NCI-H2227 (cell line): ENCODE measurements around the gene CADM4.

Source experiments
- DNase-seq: peaks from one replicate; lab custom pipeline; 2025; ENCODE audit not compliant: unreplicated experiment; lab: John Stamatoyannopoulos, UW

CADM4 gene

GRCh38 chr19:43634872-43635560, 4.6 kb downstream of the CADM4 start:
- peak; percentile 39 for DNase-seq

- DNase-seq: no peak
These were observed 5.2 kb downstream of the CADM4 start for GRCh38 chr19:43634506-43634871.

DNA sequence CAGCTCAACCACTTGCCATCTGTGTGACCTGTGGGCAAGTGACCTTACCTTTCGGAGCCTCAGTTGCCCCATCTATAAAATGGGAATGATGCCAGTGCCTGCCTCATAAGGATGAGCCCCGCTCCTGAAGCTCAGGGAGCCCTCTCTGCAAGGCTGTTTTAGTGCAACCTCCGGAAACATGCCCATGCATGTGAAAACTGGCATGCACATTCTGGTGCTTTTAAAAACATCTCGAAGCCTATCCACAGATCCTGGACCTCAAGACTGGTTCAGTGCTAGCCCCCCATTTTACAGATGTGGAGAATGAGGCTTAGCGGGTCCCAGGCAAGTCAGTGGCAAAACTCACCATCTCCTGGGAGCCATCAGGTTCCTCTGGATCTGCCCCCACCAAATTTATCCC, 5.6 kb downstream of the CADM4 start:
- no peak for DNase-seq

- no peak for DNase-seq
These were observed 6.1 kb downstream of the CADM4 start for GRCh38 chr19:43633520-43633919.

DNA sequence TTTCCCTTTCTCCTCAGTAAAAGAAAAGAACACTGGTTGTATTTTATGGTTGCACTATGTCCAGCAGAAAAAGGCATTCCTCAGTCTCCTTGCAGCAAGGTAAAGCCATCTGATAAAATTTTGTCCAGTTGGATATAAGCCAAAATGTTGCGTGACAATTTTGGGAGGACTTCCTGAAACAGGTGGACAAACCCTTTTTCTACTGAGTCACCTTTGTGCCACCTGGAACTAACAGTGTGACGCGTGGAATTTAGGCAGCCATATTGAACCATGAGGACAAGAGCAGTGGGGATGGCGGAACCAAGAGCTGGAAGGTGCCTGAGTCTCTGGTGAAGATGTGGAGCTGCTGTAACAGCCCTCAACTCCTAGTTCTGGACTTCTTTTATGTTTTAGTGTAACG, 8.2 kb downstream of the CADM4 start:
- no peak for DNase-seq

DNA sequence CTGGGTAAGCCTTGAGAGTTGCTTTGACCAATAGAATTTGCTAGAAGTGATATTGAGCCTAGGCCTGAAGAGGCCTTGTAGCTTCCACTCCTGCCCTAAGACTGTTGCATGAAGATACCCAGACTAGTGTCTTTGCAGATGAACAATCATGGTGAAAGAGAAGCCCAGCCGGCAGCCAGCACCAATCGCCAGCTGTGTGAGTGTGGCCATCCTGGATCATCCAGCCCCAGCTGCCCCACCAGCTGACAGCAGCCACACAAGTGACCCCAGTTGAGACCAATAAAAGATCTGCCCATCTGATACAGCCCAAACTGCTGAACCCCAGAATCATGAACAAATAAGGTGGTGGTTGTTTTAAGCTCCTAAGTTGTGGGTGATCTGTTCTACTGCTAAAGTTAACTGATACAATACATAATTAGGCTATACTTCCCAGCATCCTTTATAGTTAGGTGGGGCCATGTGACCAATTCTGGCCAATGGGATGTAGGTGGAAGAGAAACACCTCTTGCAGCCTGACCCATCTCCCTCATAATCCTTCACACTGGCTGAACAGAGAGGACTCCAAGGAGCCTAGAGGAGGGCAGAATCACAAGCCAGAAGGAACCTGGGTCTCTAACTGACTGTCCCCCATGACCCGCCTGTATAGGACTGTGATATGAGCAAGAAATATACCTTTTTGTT, 10.9 kb downstream of the CADM4 start:
- DNase-seq: no peak

DNA sequence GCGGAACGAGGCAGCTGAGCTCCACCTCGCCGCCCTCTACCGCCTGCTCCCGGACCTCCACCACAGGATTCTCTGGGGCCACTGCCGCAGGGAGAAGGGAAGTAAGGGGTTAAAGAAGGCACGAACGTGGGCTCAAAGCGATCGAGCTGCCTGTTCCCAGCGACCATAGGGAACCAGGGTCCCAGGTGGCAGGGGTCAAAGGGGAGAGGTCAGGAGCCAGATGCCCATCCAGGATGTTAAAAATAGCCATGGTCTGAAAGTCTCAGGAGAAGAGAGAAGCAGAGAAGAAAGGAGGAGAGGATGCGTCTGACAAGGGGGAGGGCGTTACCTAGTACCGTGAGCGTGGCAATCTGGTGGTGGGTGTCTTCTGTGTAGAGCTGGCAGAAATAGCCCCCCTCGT, 12.8 kb downstream of the CADM4 start:
- no peak for DNase-seq

DNA sequence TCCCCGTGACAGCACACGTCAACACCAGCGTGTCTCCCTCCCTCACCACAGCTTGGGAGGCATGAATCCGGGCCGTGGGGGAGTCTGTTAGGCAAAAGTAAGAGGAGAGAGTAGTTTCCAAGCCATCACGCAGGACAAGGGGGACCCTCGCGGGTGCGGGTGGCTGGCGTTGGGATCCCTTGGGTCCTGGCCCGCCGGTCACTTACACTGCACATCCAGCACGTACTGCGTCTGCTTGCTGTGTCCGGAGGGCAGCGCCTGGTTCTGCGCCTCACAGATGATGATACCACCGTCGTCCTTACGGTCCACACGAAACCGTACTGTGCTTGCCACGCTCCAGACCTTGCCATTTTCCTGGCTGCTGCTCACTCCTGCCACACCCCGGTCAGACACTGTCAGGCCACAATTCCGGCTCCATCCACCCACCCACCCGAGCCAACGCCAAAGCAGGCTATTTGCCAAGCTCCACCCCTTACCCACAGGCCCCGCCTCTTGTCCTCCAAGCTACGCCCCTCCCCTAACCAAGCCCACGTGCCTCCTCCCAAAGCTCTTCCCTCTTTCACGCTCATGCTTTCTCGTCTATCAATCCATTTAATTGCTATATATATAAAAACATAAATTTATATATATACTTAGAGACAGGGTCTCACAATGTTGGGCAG, 13.6 kb downstream of the CADM4 start:
- DNase-seq: no peak

DNA sequence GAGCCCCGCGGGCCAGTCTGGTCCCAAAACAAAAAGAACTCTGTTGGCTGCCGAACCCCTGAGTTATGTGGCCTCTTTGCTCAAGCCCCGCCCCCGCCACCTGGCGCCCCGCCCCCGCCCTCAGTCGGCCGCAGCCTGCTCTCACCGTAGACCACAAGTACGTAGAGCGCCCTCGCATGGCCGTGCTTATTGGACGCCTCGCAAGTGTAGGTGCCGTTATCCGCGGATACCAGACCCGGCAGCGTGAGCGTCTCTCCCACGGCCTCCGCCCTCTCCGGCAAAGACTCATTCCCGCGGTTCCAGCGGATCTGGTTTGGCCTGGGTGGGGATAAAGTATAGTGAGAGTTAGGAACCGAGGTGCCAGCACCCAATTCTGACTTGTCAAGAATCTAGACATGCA, 14.7 kb downstream of the CADM4 start:
- no peak for DNase-seq

- DNase-seq: no peak
These were observed 15.6 kb downstream of the CADM4 start for GRCh38 chr19:43623889-43624670.

DNA sequence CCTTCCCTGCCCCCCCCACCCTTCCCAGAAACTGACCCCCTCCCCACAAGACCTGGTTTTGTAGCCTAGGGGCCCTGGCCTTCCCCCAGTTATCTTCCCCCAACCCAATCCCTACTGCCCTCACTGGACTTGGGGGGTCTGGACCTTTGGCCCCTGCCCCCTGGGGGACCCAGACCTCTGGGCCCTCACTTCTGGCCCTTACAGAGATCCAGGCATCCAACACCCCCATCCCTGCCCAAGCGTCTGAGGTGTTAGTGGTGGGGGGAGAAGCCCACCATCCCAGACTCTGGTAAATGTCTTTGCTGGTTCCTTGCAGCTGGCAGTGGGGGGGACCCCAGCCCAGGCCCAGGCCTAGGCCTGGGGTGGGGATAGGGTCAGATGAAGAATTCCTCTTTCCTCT, 16.7 kb downstream of the CADM4 start:
- DNase-seq: no peak

DNA sequence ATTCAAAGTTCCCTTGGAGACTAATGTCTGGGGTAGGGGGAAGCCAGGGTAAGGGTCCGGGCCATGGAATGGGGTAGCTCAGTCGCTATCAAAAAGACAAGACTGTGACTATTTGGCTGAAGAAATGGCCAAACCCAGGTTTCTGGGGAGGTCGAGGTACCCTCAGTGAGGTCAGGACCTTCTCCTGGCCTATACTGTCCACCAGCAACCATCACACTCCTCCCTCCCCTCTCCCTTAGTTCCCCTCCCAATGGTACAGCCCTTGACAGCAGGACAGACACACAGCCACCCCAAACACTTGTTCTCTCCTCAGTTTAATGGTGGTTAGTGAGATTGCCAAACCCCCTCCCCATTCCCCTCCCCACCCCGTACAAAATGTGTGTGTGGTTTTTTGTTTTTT, 17.6 kb downstream of the CADM4 start:
- DNase-seq: no peak

DNA sequence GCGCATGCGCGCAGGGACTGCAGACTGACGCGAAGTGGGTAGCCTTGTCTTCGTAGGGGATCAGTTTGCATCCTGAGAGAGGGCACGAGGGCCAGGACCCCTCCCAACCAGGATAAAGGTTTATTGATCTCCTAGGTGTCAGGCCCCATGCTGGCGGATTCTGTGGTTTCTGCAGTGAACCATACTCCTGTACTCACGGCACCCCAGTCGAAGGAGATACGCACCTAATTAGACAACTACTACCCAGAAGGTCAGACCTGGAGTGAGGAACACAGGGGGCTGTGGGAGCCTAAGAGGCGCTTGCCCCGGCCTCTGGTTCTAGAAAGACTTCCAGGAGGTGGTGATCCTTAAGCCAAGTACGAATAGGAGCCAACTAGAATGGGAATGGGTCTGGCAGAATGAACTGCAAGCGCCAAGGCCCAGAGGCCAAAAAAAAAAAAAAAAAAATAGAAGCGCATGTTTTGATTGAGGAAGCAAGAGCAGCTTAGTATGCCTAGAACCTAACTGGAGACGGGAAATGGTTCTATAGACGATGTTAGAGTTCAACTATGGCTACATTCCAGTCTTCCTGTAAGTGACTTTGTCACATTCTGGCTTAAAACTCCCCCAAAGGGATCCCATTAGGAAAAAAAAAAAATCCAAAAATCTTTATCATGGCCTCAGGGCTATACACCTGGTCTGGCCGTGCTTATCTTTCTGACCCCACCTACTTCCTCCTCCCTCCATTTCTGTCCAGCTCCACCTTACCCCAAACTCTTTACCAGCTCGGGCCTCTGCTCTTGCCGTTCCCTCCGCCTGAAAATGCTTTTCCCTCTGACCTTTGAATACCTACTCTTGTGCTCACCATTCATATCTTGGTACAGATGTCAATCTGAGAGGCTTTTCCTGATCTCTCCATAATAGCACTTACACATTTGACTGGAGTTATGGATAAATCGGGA, 19.3 kb downstream of the CADM4 start:
- no peak for DNase-seq

DNA sequence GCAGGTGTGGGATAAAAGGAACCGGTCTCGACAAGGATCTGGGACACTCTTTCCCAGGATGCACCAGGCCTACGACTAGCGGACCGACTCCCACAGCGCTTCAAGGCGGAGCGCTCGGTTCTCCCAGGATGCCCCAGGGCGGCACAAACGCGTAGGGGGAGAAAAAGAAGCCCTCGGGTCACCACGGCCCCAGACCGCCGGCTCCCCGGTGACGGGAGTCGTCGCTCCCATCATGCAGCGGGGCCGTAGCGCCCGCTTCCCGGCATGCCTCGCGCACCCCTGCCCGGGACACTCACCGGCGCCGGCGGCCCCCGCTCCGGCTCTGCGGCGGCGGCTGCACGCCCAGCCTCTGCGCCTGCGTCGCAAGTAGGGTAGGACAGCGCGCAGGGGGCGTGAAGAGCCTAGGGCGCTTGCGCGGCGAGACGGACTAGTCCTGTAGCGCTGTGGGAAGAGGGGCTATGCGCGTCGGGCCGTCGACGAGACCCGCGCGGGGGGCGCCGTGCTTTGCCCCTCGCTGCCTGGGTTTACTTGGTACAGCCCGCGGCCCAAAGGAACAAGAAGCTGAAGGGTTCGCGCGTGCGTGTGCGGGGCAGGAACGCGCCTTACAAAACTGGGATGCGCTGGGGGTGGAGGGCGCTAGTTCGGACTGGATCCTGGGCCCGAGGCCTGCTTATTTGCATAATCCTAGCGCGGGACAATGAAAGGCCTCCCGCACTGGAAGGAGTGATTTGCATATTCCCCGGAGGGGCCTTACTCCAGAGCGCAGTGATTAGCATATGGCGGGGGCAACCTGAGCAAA, 20.2 kb downstream of the CADM4 start, which contains the start of gene ZNF428:
ZNF428 (minus strand) TSS at position 368 of the 799 bp plus-strand sequence. CDS start 5,325 bp downstream, outside the sequence.
- DNase-seq: peak; percentile 92

- DNase-seq: peak; percentile 79
These were observed 20.8 kb downstream of the CADM4 start for GRCh38 chr19:43618921-43619261.

GRCh38 chr19:43616954-43617353, 22.7 kb downstream of the CADM4 start:
- DNase-seq: no peak

DNA sequence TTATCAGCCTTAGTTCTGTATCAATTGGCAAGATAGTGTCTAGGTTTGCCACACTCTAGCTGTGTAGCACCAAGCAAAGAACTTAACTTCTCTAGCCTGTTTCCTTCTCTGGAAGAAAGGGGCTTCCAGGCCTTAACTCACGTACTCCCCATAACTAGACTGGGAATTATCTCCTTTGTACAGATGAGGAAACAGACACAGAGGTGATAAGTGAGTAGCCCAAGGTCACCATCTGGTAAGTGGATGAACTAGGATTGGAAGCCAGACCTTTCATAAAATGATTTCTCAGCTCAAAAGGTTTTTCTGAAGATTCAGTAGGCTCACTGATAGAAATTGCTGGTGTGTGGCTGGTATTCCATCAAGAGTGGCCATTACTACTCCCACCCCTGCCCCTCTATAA, 23.3 kb downstream of the CADM4 start:
- DNase-seq: no peak

GRCh38 chr19:43612374-43612773, 27.3 kb downstream of the CADM4 start:
- no peak for DNase-seq

- DNase-seq: no peak
These were observed 27.9 kb downstream of the CADM4 start, which contains the start of gene SRRM5 for GRCh38 chr19:43611788-43612187. Gene SRRM5 (plus strand): TSS chr19:43612088. CDS start chr19:43612122, 34 bp downstream.

- no peak for DNase-seq
These were observed 29.2 kb downstream of the CADM4 start for GRCh38 chr19:43610493-43610892.
